HG03521 (cell line): ENCODE results near the gene TAP1.
"Not testable (repeated sequence)": the region's sequence is repeated elsewhere in the genome, so short reads cannot be mapped to it uniquely, and the experiment has no call there.

Source experiments
- ATAC-seq: cut with Tn5 transposase; IDR thresholded peaks from one replicate; pipeline ENCODE4 v1.9.1; 2021; ENCODE audit warnings: mild to moderate bottlenecking, moderate library complexity; ENCODE audit not compliant: unreplicated experiment

TAP1 gene

GRCh38 chr6:32805404-32805803 lies 48.1 kb downstream of the TAP1 start:
- ATAC-seq: not testable (repeated sequence)

- ATAC-seq: no peak
Observed at GRCh38 chr6:32803416-32803815, 50.1 kb downstream of the TAP1 start.

- no peak for ATAC-seq
Observed at GRCh38 chr6:32799740-32800139, 53.8 kb downstream of the TAP1 start.

- ATAC-seq: no peak
Observed at GRCh38 chr6:32799168-32799567, 54.3 kb downstream of the TAP1 start.

GRCh38 chr6:32796848-32797776 lies 56.4 kb downstream of the TAP1 start:
- no peak for ATAC-seq
